Liver (tissue), 9 donors: ENCODE results near the gene GPX4. TPM values are rescaled to one million over a fixed set of nuclear protein-coding genes. Genes with fewer than 3 reads are reported as not detected.

Experiments used
- DNase-seq: peaks from one replicate; pipeline ENCODE4 v3.0.0-alpha.2; 2017; ENCODE audit warnings: low spot score
- H3K27ac ChIP-seq, 2 donors: one replicate each; pipeline ENCODE4 v1.7.0; 2013; ENCODE audit warnings: inconsistent platforms in 2 of 2, low read length in 2 of 2, control low read depth in 1 of 2, low read depth in 1 of 2, mild to moderate bottlenecking in 1 of 2
- H3K27me3 ChIP-seq, 4 donors: one replicate each; pipeline versions ENCODE4 v1.6.1 to v1.7.0; 2013; ENCODE audit warnings: low read length in 3 of 4, inconsistent platforms in 1 of 4, mild to moderate bottlenecking in 1 of 4, moderate library complexity in 1 of 4; ENCODE audit not compliant: control insufficient read depth in 4 of 4, insufficient read depth in 4 of 4
- H3K36me3 ChIP-seq, 4 donors: one replicate each; pipeline versions ENCODE4 v1.6.1 to v1.7.0; 2013; ENCODE audit warnings: low read length in 3 of 4, mild to moderate bottlenecking in 3 of 4, low read depth in 1 of 4, moderate library complexity in 1 of 4; ENCODE audit not compliant: control insufficient read depth in 4 of 4, insufficient read depth in 3 of 4
- H3K4me1 ChIP-seq, 4 donors: one replicate each; pipeline versions ENCODE4 v1.6.1 to v1.7.0; 2013; ENCODE audit warnings: low read length in 3 of 4, mild to moderate bottlenecking in 3 of 4, moderate library complexity in 1 of 4; ENCODE audit not compliant: control insufficient read depth in 4 of 4, insufficient read depth in 4 of 4
- H3K4me3 ChIP-seq, 3 donors: one replicate each; pipeline versions ENCODE4 v1.6.1 to v1.7.0; 2013; ENCODE audit warnings: low read length in 3 of 3, control low read depth in 1 of 3, low read depth in 1 of 3, mild to moderate bottlenecking in 1 of 3
- H3K9ac ChIP-seq, 2 donors: one replicate each; pipeline ENCODE4 v1.7.0; 2013; ENCODE audit warnings: low read length in 2 of 2, mild to moderate bottlenecking in 2 of 2, moderate library complexity in 2 of 2, control low read depth in 1 of 2, low read depth in 1 of 2
- H3K9me3 ChIP-seq, 4 donors: one replicate each; pipeline versions ENCODE4 v1.6.1 to v1.7.0; 2013; ENCODE audit warnings: low read length in 3 of 4; ENCODE audit not compliant: control insufficient read depth in 4 of 4
- ATF3 ChIP-seq: IDR thresholded peaks from 2 replicates; pipeline ENCODE4 v1.6.1; 2016; ENCODE audit warnings: antibody characterized with exemption
- CTCF ChIP-seq: fragments of 150-350 bp; IDR thresholded peaks from 2 replicates; pipeline ENCODE4 v1.5.1; 2017; ENCODE audit warnings: improper control_type of control experiment, low read depth, low read length; ENCODE audit not compliant: missing input control
- EGR1 ChIP-seq, 2 donors: IDR thresholded peaks; 2 replicates each; pipeline ENCODE4 v1.6.1; 2016 to 2018; ENCODE audit warnings: antibody characterized with exemption in 2 of 2, low read depth in 2 of 2
- FOXA1 ChIP-seq: IDR thresholded peaks from 2 replicates; pipeline ENCODE4 v1.6.1; 2016; ENCODE audit warnings: antibody characterized with exemption
- FOXA2 ChIP-seq: IDR thresholded peaks from 2 replicates; pipeline ENCODE4 v1.6.1; 2016; ENCODE audit warnings: antibody characterized with exemption
- GABPA ChIP-seq, 2 donors: IDR thresholded peaks in 1 of 2; conservative IDR thresholded peaks in 1 of 2; 2 replicates each; pipeline ENCODE4 v1.6.1; 2016; ENCODE audit warnings: antibody characterized with exemption in 2 of 2, mild to moderate bottlenecking in 1 of 2, moderate library complexity in 1 of 2
- HNF4G ChIP-seq: IDR thresholded peaks from 2 replicates; pipeline ENCODE4 v1.6.1; 2016; ENCODE audit warnings: antibody characterized with exemption
- MAX ChIP-seq: IDR thresholded peaks from 2 replicates; pipeline ENCODE4 v1.6.1; 2016; ENCODE audit warnings: antibody characterized with exemption
- RAD21 ChIP-seq, 2 donors: IDR thresholded peaks; 2 replicates each; pipeline ENCODE4 v1.6.1; 2016; ENCODE audit warnings: antibody characterized with exemption in 2 of 2, mild to moderate bottlenecking in 2 of 2
- RXRA ChIP-seq, 2 donors: IDR thresholded peaks; 2 replicates each; pipeline ENCODE4 v1.6.1; 2017 to 2018; ENCODE audit warnings: antibody characterized with exemption in 2 of 2, mild to moderate bottlenecking in 1 of 2
- SP1 ChIP-seq: IDR thresholded peaks from 2 replicates; pipeline ENCODE4 v1.6.1; 2018; ENCODE audit warnings: antibody characterized with exemption, mild to moderate bottlenecking
- TAF1 ChIP-seq: conservative IDR thresholded peaks from 2 replicates; pipeline ENCODE4 v1.6.1; 2016; ENCODE audit warnings: antibody characterized with exemption, mild to moderate bottlenecking
- YY1 ChIP-seq: IDR thresholded peaks from 2 replicates; pipeline ENCODE4 v1.6.1; 2016; ENCODE audit warnings: antibody characterized with exemption, mild to moderate bottlenecking
- ZBTB33 ChIP-seq: IDR thresholded peaks from 2 replicates; pipeline ENCODE4 v1.6.1; 2016; ENCODE audit warnings: antibody characterized with exemption
- WGBS: extraction: QIAGEN DNeasy Blood & Tissue Kit; methylation state at CpG from one replicate; pipeline ENCODE4 v1.1.7; 2013; 5-methylcytosine and 5-hydroxymethylcytosine counted together
- polyA plus RNA-seq, 2 donors: library from polyadenylated mRNA; stranded (reverse) in 1 of 2; unstranded in 1 of 2; fragments of 200-250 nt in 1 of 2; fragments of >200 nt in 1 of 2; fragmentation: Nextera tagmentation in 1 of 2; extraction: Ambion mirVana in 1 of 2; gene quantifications; one replicate each; pipeline versions ENCODE4 v1.2.1 to v1.2.3, GENCODE V29; 2013 to 2015
- total RNA-seq, 2 donors: library from RNA; depleted of rRNA; stranded (reverse); fragments of >200 nt; gene quantifications; one replicate each; pipeline ENCODE4 v1.2.3, GENCODE V29; 2014
- donor health status: healthy.
- donor health status: healthy.
- donor health status: healthy.
- donor health status: healthy.
- donor health status: healthy.

Gene GPX4
- total and polyA plus RNA-seq, 4 donors: 122 to 558 (median 298) TPM

GRCh38 chr19:1121395-1121794, 17.6 kb downstream of the GPX4 start:
- Histone ChIP-seq H3K9ac (no peak overlapping the region), H3K27ac (no peak overlapping the region), H3K9me3 (no peaks in the 10 kb centered on the region), H3K36me3 (peaks cover 16 to 85% (median 40%) of the 10 kb centered on the region in 4 donors), H3K4me3 (no peak overlapping the region), H3K4me1 (no peaks in the 10 kb centered on the region), H3K27me3 (no peaks in the 10 kb centered on the region)
- TF ChIP-seq HNF4G (no peak), TAF1 (no peak)
- 97% methylated on average over 10 of the region's 10 CpGs for WGBS
- DNase-seq: no peak

GRCh38 chr19:1122021-1122971, 18.5 kb downstream of the GPX4 start:
- TF ChIP-seq ZBTB33: no peak
- TF ChIP-seq YY1: no peak
- TF ChIP-seq FOXA2: no peak
- TF ChIP-seq RAD21 (IDR thresholded peaks at IDR 0.05): no peak
- no peak for TF ChIP-seq SP1
- TF ChIP-seq MAX: no peak
- TF ChIP-seq GABPA (IDR thresholded peaks at IDR 0.05 in 1 of 2, conservative IDR thresholded peaks at IDR 0.05 in 1 of 2): no peak
- TF ChIP-seq FOXA1: no peak
- TF ChIP-seq EGR1 (IDR thresholded peaks at IDR 0.05; ENCODE audit: low read depth in 2 of 2): no peak
- no peak for TF ChIP-seq RXRA (IDR thresholded peaks at IDR 0.05)
- no peak for TF ChIP-seq ATF3
- no peak for DNase-seq
- 96% methylated on average over 63 of the region's 63 CpGs for WGBS
- no peak overlapping the region for H3K4me3 ChIP-seq
- H3K9me3 ChIP-seq: no peaks in the 10 kb centered on the region
- no peaks in the 10 kb centered on the region for H3K27me3 ChIP-seq
- no peak overlapping the region for H3K27ac ChIP-seq
- no peak overlapping the region for H3K9ac ChIP-seq
- no peaks in the 10 kb centered on the region for H3K4me1 ChIP-seq
- H3K36me3 ChIP-seq: peaks cover 15 to 86% (median 40%) of the 10 kb centered on the region in 4 donors

GRCh38 chr19:1122972-1123363, 19.2 kb downstream of the GPX4 start:
- Histone ChIP-seq H3K27ac (no peak overlapping the region), H3K9ac (no peak overlapping the region), H3K4me1 (no peaks in the 10 kb centered on the region), H3K27me3 (no peaks in the 10 kb centered on the region), H3K4me3 (no peak overlapping the region), H3K9me3 (no peaks in the 10 kb centered on the region), H3K36me3 (peaks cover 15 to 82% (median 38%) of the 10 kb centered on the region in 4 donors)
- DNase-seq: peak; percentile 85
- TF ChIP-seq SP1 (peak; percentile 83), CTCF (no peak)
- 75% methylated on average over 21 of the region's 21 CpGs for WGBS
